ENCODE data around the gene CRLF1.

The CRLF1 gene

GRCh38 chr19:18586306-18586705 is 20.3 kb downstream of the CRLF1 start:
- H3K9ac ChIP-seq (ENCODE audit: low read length): no peak overlapping the region
- no peaks in the 10 kb centered on the region for H3K9me2 ChIP-seq (ENCODE audit: low read depth, low read length)
- no peak overlapping the region for H3K4me2 ChIP-seq (ENCODE audit: low read length)
- H3K36me3 ChIP-seq (ENCODE audit: insufficient read depth, low read length): no peaks in the 10 kb centered on the region
- no peaks in the 10 kb centered on the region for H4K20me1 ChIP-seq (ENCODE audit: insufficient read depth, low read length)
- no peaks in the 10 kb centered on the region for H3K9me3 ChIP-seq (ENCODE audit: low read length)
- H3K27ac ChIP-seq (ENCODE audit: low read depth, low read length, poor library complexity, severe bottlenecking): no peak overlapping the region
- TF ChIP-seq EZH2 (IDR thresholded peaks at IDR 0.05; ENCODE audit: borderline replicate concordance, low read length) (no peak), CTCF (IDR thresholded peaks at IDR 0.05; ENCODE audit: low read length) (no peak; the same call in 1 of the 2 replicates)
- H3K4me3 ChIP-seq (ENCODE audit: low read depth, low read length, poor library complexity, severe bottlenecking): no peak overlapping the region
- no peak overlapping the region for H2AFZ ChIP-seq (ENCODE audit: low read length)
- H3K79me2 ChIP-seq (ENCODE audit: insufficient read depth, low read length): no peaks in the 10 kb centered on the region
- peaks cover 31% of the 10 kb centered on the region for H3K4me1 ChIP-seq (ENCODE audit: insufficient read depth, low read length, severe bottlenecking)
- H3F3A ChIP-seq (ENCODE audit: insufficient read depth, low read length): no peaks in the 10 kb centered on the region
- peaks cover 3% of the 10 kb centered on the region; the same call in 1 of the 2 replicates for H3K27me3 ChIP-seq (ENCODE audit: insufficient read depth, low read length)

GRCh38 chr19:18580311-18580710 is 26.3 kb downstream of the CRLF1 start:
- Histone ChIP-seq H3K27me3 (ENCODE audit: insufficient read depth, low read length) (peaks cover 3% of the 10 kb centered on the region; the same call in 1 of the 2 replicates), H3K4me3 (ENCODE audit: low read depth, low read length, poor library complexity, severe bottlenecking) (no peak overlapping the region)
- TF ChIP-seq EZH2 (IDR thresholded peaks at IDR 0.05; ENCODE audit: borderline replicate concordance, low read length) (no peak), CTCF (IDR thresholded peaks at IDR 0.05; ENCODE audit: low read length) (no peak)

GRCh38 chr19:18577365-18577914 is 29.2 kb downstream of the CRLF1 start:
- no peaks in the 10 kb centered on the region for H3K9me2 ChIP-seq (ENCODE audit: low read depth, low read length)
- H3K9ac ChIP-seq (ENCODE audit: low read length): no peak overlapping the region
- no peak overlapping the region for H3K4me3 ChIP-seq (ENCODE audit: low read depth, low read length, poor library complexity, severe bottlenecking)
- H3K9me3 ChIP-seq (ENCODE audit: low read length): no peaks in the 10 kb centered on the region
- H3K27ac ChIP-seq (ENCODE audit: low read depth, low read length, poor library complexity, severe bottlenecking): no peak overlapping the region
- no peaks in the 10 kb centered on the region; the same call in 1 of the 2 replicates for H4K20me1 ChIP-seq (ENCODE audit: insufficient read depth, low read length)
- no peaks in the 10 kb centered on the region for H3F3A ChIP-seq (ENCODE audit: insufficient read depth, low read length)
- H3K36me3 ChIP-seq (ENCODE audit: insufficient read depth, low read length): peaks cover 60% of the 10 kb centered on the region
- peaks cover 12% of the 10 kb centered on the region for H3K4me1 ChIP-seq (ENCODE audit: insufficient read depth, low read length, severe bottlenecking)
- no peak overlapping the region for H3K4me2 ChIP-seq (ENCODE audit: low read length)
- H3K27me3 ChIP-seq (ENCODE audit: insufficient read depth, low read length): 0 out of 2 replicates have a peak, but pooled peaks cover 3% of the 10 kb centered on the region
- peaks cover 5% of the 10 kb centered on the region for H3K79me2 ChIP-seq (ENCODE audit: insufficient read depth, low read length)
- no peak for TF ChIP-seq CTCF (IDR thresholded peaks at IDR 0.05; ENCODE audit: low read length)
- no peak for TF ChIP-seq EZH2 (IDR thresholded peaks at IDR 0.05; ENCODE audit: borderline replicate concordance, low read length)
- H2AFZ ChIP-seq (ENCODE audit: low read length): no peak overlapping the region

More at GRCh38 chr19:18580311-18580710, 26.3 kb downstream of the CRLF1 start:
- Histone ChIP-seq H4K20me1 (ENCODE audit: insufficient read depth, low read length) (no peaks in the 10 kb centered on the region), H3K4me2 (ENCODE audit: low read length) (no peak overlapping the region), H3F3A (ENCODE audit: insufficient read depth, low read length) (no peaks in the 10 kb centered on the region), H3K79me2 (ENCODE audit: insufficient read depth, low read length) (no peaks in the 10 kb centered on the region), H3K9me2 (ENCODE audit: low read depth, low read length) (no peaks in the 10 kb centered on the region), H3K9me3 (ENCODE audit: low read length) (no peaks in the 10 kb centered on the region), H2AFZ (ENCODE audit: low read length) (no peak overlapping the region), H3K36me3 (ENCODE audit: insufficient read depth, low read length) (peaks cover 34% of the 10 kb centered on the region), H3K27ac (ENCODE audit: low read depth, low read length, poor library complexity, severe bottlenecking) (no peak overlapping the region), H3K4me1 (ENCODE audit: insufficient read depth, low read length, severe bottlenecking) (no peaks in the 10 kb centered on the region), H3K9ac (ENCODE audit: low read length) (no peak overlapping the region)

Data from OCI-LY1 (cell line).